Naive thymus-derived CD4-positive, alpha-beta T cell (primary cell): ENCODE data around the gene MRGPRD. TPM values are rescaled to one million over a fixed set of nuclear protein-coding genes. Genes with fewer than 3 reads are reported as not detected.
A peak's percentile ranks its signal among the peaks of the same experiment; 100 is the strongest.

Experiments
- ATAC-seq: fragments of 150-1000 bp; cut with Tn5 transposase; 2 replicates; pipeline ENCODE4 v1.10.0; 2021; ENCODE audit warnings: mild to moderate bottlenecking, moderate library complexity
- CTCF ChIA-PET: fragments of 350-600 bp; sonication (Branson Sonifier 250); formaldehyde crosslinking; loops from one replicate; lab custom pipeline; 2021; ENCODE audit warnings: antibody characterized with exemption; lab: Charles Lee
- POLR2A ChIA-PET: fragments of 350-600 bp; sonication (Branson Sonifier 250); formaldehyde crosslinking; loops from one replicate; lab custom pipeline; 2021; ENCODE audit warnings: antibody characterized with exemption, inconsistent platforms; lab: Charles Lee
- DNase-seq, 9 donors: peaks; one replicate each; pipeline versions ENCODE4 v3.0.0 to v3.0.0-alpha.2; 2020 to 2022; ENCODE audit warnings: mixed read lengths in 1 of 9
- H3K27ac ChIP-seq: one replicate; pipeline ENCODE4 v1.7.0; 2013; ENCODE audit warnings: mild to moderate bottlenecking, low read depth, low read length, moderate library complexity
- H3K27me3 ChIP-seq, 2 donors: one replicate each; pipeline ENCODE4 v1.7.0; 2013; ENCODE audit warnings: low read length in 2 of 2, mild to moderate bottlenecking in 2 of 2, moderate library complexity in 2 of 2; ENCODE audit not compliant: control insufficient read depth in 2 of 2, insufficient read depth in 2 of 2
- H3K36me3 ChIP-seq, 3 experiments: 1 replicate in 2 of 3; 2 replicates in 1 of 3; pipeline ENCODE4 v1.7.0; 2013; ENCODE audit warnings: low read length in 3 of 3, mild to moderate bottlenecking in 3 of 3, moderate library complexity in 1 of 3; ENCODE audit not compliant: insufficient read depth in 3 of 3, control insufficient read depth in 2 of 3
- H3K4me1 ChIP-seq, 2 donors: one replicate each; pipeline ENCODE4 v1.7.0; 2013; ENCODE audit warnings: low read length in 2 of 2, mild to moderate bottlenecking in 2 of 2, moderate library complexity in 1 of 2; ENCODE audit not compliant: control insufficient read depth in 2 of 2, insufficient read depth in 2 of 2
- H3K4me3 ChIP-seq: 2 replicates; pipeline ENCODE4 v1.7.0; 2013; ENCODE audit warnings: mild to moderate bottlenecking, low read length
- H3K9me3 ChIP-seq, 3 experiments: 1 replicate in 2 of 3; 2 replicates in 1 of 3; pipeline ENCODE4 v1.7.0; 2013; ENCODE audit warnings: low read length in 3 of 3; ENCODE audit not compliant: control insufficient read depth in 2 of 3
- H3K27ac Mint-ChIP-seq, 9 donors: one replicate each; pipeline ENCODE4 v1.8.0; 2020 to 2022; ENCODE audit warnings: mixed read lengths in 9 of 9, mild to moderate bottlenecking in 8 of 9, moderate library complexity in 5 of 9, inconsistent platforms in 2 of 9
- H3K27me3 Mint-ChIP-seq, 5 donors: one replicate each; pipeline ENCODE4 v1.8.0; 2021 to 2022; ENCODE audit warnings: mixed read lengths in 5 of 5, mild to moderate bottlenecking in 1 of 5
- H3K36me3 Mint-ChIP-seq, 5 donors: one replicate each; pipeline ENCODE4 v1.8.0; 2020 to 2022; ENCODE audit warnings: mixed read lengths in 5 of 5, mild to moderate bottlenecking in 3 of 5, inconsistent platforms in 1 of 5
- H3K4me1 Mint-ChIP-seq, 7 donors: one replicate each; pipeline ENCODE4 v1.8.0; 2020 to 2022; ENCODE audit warnings: mixed read lengths in 7 of 7, mild to moderate bottlenecking in 3 of 7, inconsistent platforms in 1 of 7
- H3K4me3 Mint-ChIP-seq, 10 donors: one replicate each; pipeline ENCODE4 v1.8.0; 2020 to 2022; ENCODE audit warnings: mild to moderate bottlenecking in 10 of 10, mixed read lengths in 10 of 10, moderate library complexity in 6 of 10, inconsistent platforms in 2 of 10
- H3K9me3 Mint-ChIP-seq, 11 donors: one replicate each; pipeline ENCODE4 v1.8.0; 2020 to 2022; ENCODE audit warnings: mixed read lengths in 11 of 11, mild to moderate bottlenecking in 4 of 11, inconsistent platforms in 1 of 11, moderate library complexity in 1 of 11
- intact Hi-C, 2 donors: fragments of 100-400 bp; cut with micrococcal nuclease; formaldehyde crosslinking; loops; one replicate each; pipeline ENCODE4 v1.15.1; 2023
- polyA plus RNA-seq, 2 donors: library from polyadenylated mRNA; unstranded; fragments of 300-500 nt; fragmentation: Illumina TruSeq; gene quantifications; one replicate each; pipeline ENCODE4 v1.2.3, GENCODE V29; 2021
- total RNA-seq, 6 experiments: library from RNA in 5 of 6; stranded (reverse) in 5 of 6; gene quantifications; 1 replicate in 5 of 6; 2 replicates in 1 of 6; pipeline ENCODE4 v1.2.3 and lab custom pipeline; 2021 to 2026

The MRGPRD gene
- total and polyA plus RNA-seq, 7 experiments from 2014 or later: 0.25 TPM; not detected in 6

GRCh38 chr11:69014898-69015549, 34.2 kb upstream of the MRGPRD start:
- Histone ChIP-seq H3K9me3 (no peaks in the 10 kb centered on the region), H3K36me3 (no peaks in the 10 kb centered on the region), H3K27me3 (peaks cover 0 to 8% of the 10 kb centered on the region in 2 donors), H3K4me3 (no peak overlapping the region), H3K4me1 (no peaks in the 10 kb centered on the region), H3K27ac (no peak overlapping the region)
- peaks cover 0 to 10% (median 6%) of the 10 kb centered on the region in 7 donors for H3K4me1 Mint-ChIP-seq
- no peaks in the 10 kb centered on the region for H3K9me3 Mint-ChIP-seq
- no peaks in the 10 kb centered on the region for H3K36me3 Mint-ChIP-seq
- H3K27me3 Mint-ChIP-seq: peaks cover 9 to 34% (median 16%) of the 10 kb centered on the region in 5 donors
- CTCF ChIA-PET: no interaction called here
- no peak overlapping the region for H3K4me3 Mint-ChIP-seq
- no peak overlapping the region for H3K27ac Mint-ChIP-seq
- no peak for ATAC-seq
- DNase-seq: no peak
- intact Hi-C loops: no loop called here
- POLR2A ChIA-PET: no interaction called here

GRCh38 chr11:69014084-69014851, 33.5 kb upstream of the MRGPRD start:
- Mint-ChIP-seq H3K27me3 (peaks cover 9 to 35% (median 16%) of the 10 kb centered on the region in 5 donors), H3K4me3 (no peak overlapping the region), H3K4me1 (peaks cover 0 to 11% (median 6%) of the 10 kb centered on the region in 7 donors), H3K9me3 (no peaks in the 10 kb centered on the region), H3K36me3 (no peaks in the 10 kb centered on the region), H3K27ac (peak overlapping the region in 1 of 9 donors; percentile 31)
- ATAC-seq: no peak
- Histone ChIP-seq H3K4me3 (no peak overlapping the region), H3K27ac (no peak overlapping the region), H3K4me1 (no peaks in the 10 kb centered on the region), H3K36me3 (no peaks in the 10 kb centered on the region), H3K9me3 (no peaks in the 10 kb centered on the region), H3K27me3 (peaks cover 0 to 12% of the 10 kb centered on the region in 2 donors)
- intact Hi-C loops: no loop called here
- no peak for DNase-seq
- ChIA-PET CTCF (interaction anchor here (0.5 kb wide), 1 partner anchor 138 kb away, joined by 3 read pairs; no protein-coding TSS in a partner anchor), POLR2A (no interaction called here)

- POLR2A ChIA-PET: no interaction called here
- Histone ChIP-seq H3K4me1 (no peaks in the 10 kb centered on the region), H3K4me3 (no peak within 1 kb of the TSS), H3K27ac (no peak within 1 kb of the TSS), H3K36me3 (no peaks in the 10 kb centered on the region), H3K27me3 (peaks cover 0 to 12% of the 10 kb centered on the region in 2 donors), H3K9me3 (no peaks in the 10 kb centered on the region)
- H3K9me3 Mint-ChIP-seq: no peaks in the 10 kb centered on the region
- peak within 1 kb of the TSS in 1 of 10 donors; percentile 41 for H3K4me3 Mint-ChIP-seq
- intact Hi-C loops: no loop called here
- no peaks in the 10 kb centered on the region for H3K36me3 Mint-ChIP-seq
- no peak within 1 kb of the TSS for H3K27ac Mint-ChIP-seq
- H3K4me1 Mint-ChIP-seq: peaks cover 0 to 11% (median 6%) of the 10 kb centered on the region in 7 donors
- DNase-seq: no peak
- H3K27me3 Mint-ChIP-seq: peaks cover 9 to 35% (median 16%) of the 10 kb centered on the region in 5 donors
- CTCF ChIA-PET: no interaction called here
- peak; percentile 16 for ATAC-seq
Observed at GRCh38 chr11:69013009-69013951, 32.5 kb upstream of the MRGPRD start, which contains the start of gene MRGPRF. Gene MRGPRF, minus strand, starts transcription at chr11:69013246. Its CDS starts 3,345 bp downstream, at chr11:69009901.

- Histone ChIP-seq H3K4me3 (no peak overlapping the region), H3K36me3 (no peaks in the 10 kb centered on the region), H3K27ac (no peak overlapping the region), H3K9me3 (no peaks in the 10 kb centered on the region), H3K4me1 (no peaks in the 10 kb centered on the region), H3K27me3 (peaks cover 0 to 12% of the 10 kb centered on the region in 2 donors)
- no peaks in the 10 kb centered on the region for H3K36me3 Mint-ChIP-seq
- H3K4me1 Mint-ChIP-seq: peaks cover 0 to 11% (median 6%) of the 10 kb centered on the region in 7 donors
- intact Hi-C loops: no loop called here
- ChIA-PET POLR2A (no interaction called here), CTCF (no interaction called here)
- no peak overlapping the region for H3K27ac Mint-ChIP-seq
- DNase-seq (no peak), ATAC-seq (no peak)
- H3K4me3 Mint-ChIP-seq: peak overlapping the region in 2 of 10 donors; percentile 13 to 41
- no peaks in the 10 kb centered on the region for H3K9me3 Mint-ChIP-seq
- peaks cover 9 to 35% (median 16%) of the 10 kb centered on the region in 5 donors for H3K27me3 Mint-ChIP-seq
Observed at GRCh38 chr11:69012092-69013008, 31.6 kb upstream of the MRGPRD start.

- H3K4me3 Mint-ChIP-seq: peak overlapping the region in 3 of 10 donors; percentile 2 to 14 (median 13)
Observed at GRCh38 chr11:69011624-69012091, 30.9 kb upstream of the MRGPRD start.

More at GRCh38 chr11:69011624-69012091, 30.9 kb upstream of the MRGPRD start:
- Mint-ChIP-seq H3K4me1 (peaks cover 0 to 11% (median 6%) of the 10 kb centered on the region in 7 donors), H3K36me3 (no peaks in the 10 kb centered on the region), H3K9me3 (no peaks in the 10 kb centered on the region), H3K27ac (no peak overlapping the region), H3K27me3 (peaks cover 9 to 32% (median 16%) of the 10 kb centered on the region in 5 donors)
- no peak overlapping the region for H3K27ac ChIP-seq
- POLR2A ChIA-PET: no interaction called here
- ATAC-seq (no peak), DNase-seq (no peak)
- CTCF ChIA-PET: no interaction called here
- intact Hi-C loops: no loop called here
- H3K27me3 ChIP-seq: peaks cover 0 to 12% of the 10 kb centered on the region in 2 donors
- no peaks in the 10 kb centered on the region for H3K4me1 ChIP-seq
- H3K36me3 ChIP-seq: no peaks in the 10 kb centered on the region
- no peak overlapping the region for H3K4me3 ChIP-seq
- no peaks in the 10 kb centered on the region for H3K9me3 ChIP-seq
